ENCODE results near the gene STAP1.
"Not testable (repeated sequence)": the region's sequence is repeated elsewhere in the genome, so short reads cannot be mapped to it uniquely, and the experiment has no call there.

Gene STAP1

GRCh38 chr4:67604749-67605148 lies 46.2 kb downstream of the STAP1 start:
- no peak overlapping the region for H3K9ac ChIP-seq (ENCODE audit: low read length in 5 of 5)
- no peak overlapping the region for H3K27ac ChIP-seq (ENCODE audit: low read depth, low read length)
- no peaks in the 10 kb centered on the region for H3K36me3 ChIP-seq (ENCODE audit: control insufficient read depth in 5 of 5, insufficient read depth in 5 of 5, low read length in 5 of 5)
- no peak overlapping the region for H3K4me3 ChIP-seq (ENCODE audit: low read depth in 1 of 5, low read length in 5 of 5)
- H3K9me3 ChIP-seq (ENCODE audit: control insufficient read depth in 5 of 5, low read length in 5 of 5) = peaks cover 0 to 5% (median 1%) of the 10 kb centered on the region in 5 donors
- no peaks in the 10 kb centered on the region for H3K4me1 ChIP-seq (ENCODE audit: control insufficient read depth in 5 of 5, insufficient read depth in 5 of 5, low read length in 5 of 5)
- no peaks in the 10 kb centered on the region for H3K27me3 ChIP-seq (ENCODE audit: control insufficient read depth in 5 of 5, insufficient read depth in 4 of 5, low read length in 5 of 5)

GRCh38 chr4:67608027-67608426 lies 49.5 kb downstream of the STAP1 start:
- peaks cover 1 to 13% (median 8%) of the 10 kb centered on the region in 5 donors for H3K9me3 ChIP-seq (ENCODE audit: control insufficient read depth in 5 of 5, low read length in 5 of 5)
- H3K27me3 ChIP-seq (ENCODE audit: control insufficient read depth in 5 of 5, insufficient read depth in 4 of 5, low read length in 5 of 5) = no peaks in the 10 kb centered on the region
- H3K9ac ChIP-seq (ENCODE audit: low read length in 5 of 5) = no peak overlapping the region

GRCh38 chr4:67614186-67614585 lies 55.7 kb downstream of the STAP1 start:
- Histone ChIP-seq H3K9me3 (ENCODE audit: control insufficient read depth in 5 of 5, low read length in 5 of 5) (peaks cover 3 to 13% (median 8%) of the 10 kb centered on the region in 5 donors), H3K27ac (ENCODE audit: low read depth, low read length) (no peak overlapping the region), H3K27me3 (ENCODE audit: control insufficient read depth in 5 of 5, insufficient read depth in 4 of 5, low read length in 5 of 5) (no peaks in the 10 kb centered on the region), H3K4me1 (ENCODE audit: control insufficient read depth in 5 of 5, insufficient read depth in 5 of 5, low read length in 5 of 5) (no peaks in the 10 kb centered on the region), H3K9ac (ENCODE audit: low read length in 5 of 5) (no peak overlapping the region), H3K36me3 (ENCODE audit: control insufficient read depth in 5 of 5, insufficient read depth in 5 of 5, low read length in 5 of 5) (peaks cover 13 to 28% (median 18%) of the 10 kb centered on the region in 5 donors), H3K4me3 (ENCODE audit: low read depth in 1 of 5, low read length in 5 of 5) (no peak overlapping the region)

More at GRCh38 chr4:67608027-67608426, 49.5 kb downstream of the STAP1 start:
- Histone ChIP-seq H3K36me3 (ENCODE audit: control insufficient read depth in 5 of 5, insufficient read depth in 5 of 5, low read length in 5 of 5) (no peaks in the 10 kb centered on the region), H3K27ac (ENCODE audit: low read depth, low read length) (no peak overlapping the region), H3K4me3 (ENCODE audit: low read depth in 1 of 5, low read length in 5 of 5) (no peak overlapping the region), H3K4me1 (ENCODE audit: control insufficient read depth in 5 of 5, insufficient read depth in 5 of 5, low read length in 5 of 5) (no peaks in the 10 kb centered on the region)

GRCh38 chr4:67615119-67615518 lies 56.6 kb downstream of the STAP1 start:
- H3K4me3 ChIP-seq (ENCODE audit: low read depth in 1 of 5, low read length in 5 of 5) = no peak overlapping the region
- H3K36me3 ChIP-seq (ENCODE audit: control insufficient read depth in 5 of 5, insufficient read depth in 5 of 5, low read length in 5 of 5) = peaks cover 18 to 37% (median 23%) of the 10 kb centered on the region in 5 donors
- H3K27ac ChIP-seq (ENCODE audit: low read depth, low read length) = no peak overlapping the region

GRCh38 chr4:67616478-67616877 lies 58.0 kb downstream of the STAP1 start:
- Histone ChIP-seq H3K4me1 (ENCODE audit: control insufficient read depth in 5 of 5, insufficient read depth in 5 of 5, low read length in 5 of 5) (no peaks in the 10 kb centered on the region), H3K4me3 (ENCODE audit: low read depth in 1 of 5, low read length in 5 of 5) (no peak overlapping the region), H3K27ac (ENCODE audit: low read depth, low read length) (no peak overlapping the region), H3K36me3 (ENCODE audit: control insufficient read depth in 5 of 5, insufficient read depth in 5 of 5, low read length in 5 of 5) (peaks cover 27 to 51% (median 32%) of the 10 kb centered on the region in 5 donors), H3K27me3 (ENCODE audit: control insufficient read depth in 5 of 5, insufficient read depth in 4 of 5, low read length in 5 of 5) (no peaks in the 10 kb centered on the region), H3K9ac (ENCODE audit: low read length in 5 of 5) (no peak overlapping the region), H3K9me3 (ENCODE audit: control insufficient read depth in 5 of 5, low read length in 5 of 5) (peaks cover 0 to 6% (median 2%) of the 10 kb centered on the region in 5 donors)

More at GRCh38 chr4:67615119-67615518, 56.6 kb downstream of the STAP1 start:
- Histone ChIP-seq H3K9ac (ENCODE audit: low read length in 5 of 5) (no peak overlapping the region), H3K4me1 (ENCODE audit: control insufficient read depth in 5 of 5, insufficient read depth in 5 of 5, low read length in 5 of 5) (no peaks in the 10 kb centered on the region), H3K27me3 (ENCODE audit: control insufficient read depth in 5 of 5, insufficient read depth in 4 of 5, low read length in 5 of 5) (no peaks in the 10 kb centered on the region), H3K9me3 (ENCODE audit: control insufficient read depth in 5 of 5, low read length in 5 of 5) (peaks cover 0 to 8% (median 6%) of the 10 kb centered on the region in 5 donors)

GRCh38 chr4:67624939-67625338 lies 66.4 kb downstream of the STAP1 start:
- H3K27ac ChIP-seq (ENCODE audit: low read depth, low read length) = no peak overlapping the region
- H3K36me3 ChIP-seq (ENCODE audit: control insufficient read depth in 5 of 5, insufficient read depth in 5 of 5, low read length in 5 of 5) = peaks cover 39 to 77% (median 50%) of the 10 kb centered on the region in 5 donors
- H3K9me3 ChIP-seq (ENCODE audit: control insufficient read depth in 5 of 5, low read length in 5 of 5) = no peaks in the 10 kb centered on the region
- no peaks in the 10 kb centered on the region for H3K4me1 ChIP-seq (ENCODE audit: control insufficient read depth in 5 of 5, insufficient read depth in 5 of 5, low read length in 5 of 5)
- H3K4me3 ChIP-seq (ENCODE audit: low read depth in 1 of 5, low read length in 5 of 5) = no peak overlapping the region
- no peak overlapping the region for H3K9ac ChIP-seq (ENCODE audit: low read length in 5 of 5)
- no peaks in the 10 kb centered on the region for H3K27me3 ChIP-seq (ENCODE audit: control insufficient read depth in 5 of 5, insufficient read depth in 4 of 5, low read length in 5 of 5)

GRCh38 chr4:67632492-67632891 lies 74.0 kb downstream of the STAP1 start:
- H3K4me1 ChIP-seq (ENCODE audit: control insufficient read depth in 5 of 5, insufficient read depth in 5 of 5, low read length in 5 of 5) = no peaks in the 10 kb centered on the region
- no peak overlapping the region for H3K9ac ChIP-seq (ENCODE audit: low read length in 5 of 5)
- H3K36me3 ChIP-seq (ENCODE audit: control insufficient read depth in 5 of 5, insufficient read depth in 5 of 5, low read length in 5 of 5) = peaks cover 23 to 45% (median 38%) of the 10 kb centered on the region in 5 donors

GRCh38 chr4:67634741-67635140 lies 76.2 kb downstream of the STAP1 start:
- Histone ChIP-seq H3K9ac (ENCODE audit: low read length in 5 of 5) (peak overlapping the region in 1 of 5 donors; percentile 13), H3K9me3 (ENCODE audit: control insufficient read depth in 5 of 5, low read length in 5 of 5) (no peaks in the 10 kb centered on the region), H3K27ac (ENCODE audit: low read depth, low read length) (no peak overlapping the region), H3K27me3 (ENCODE audit: control insufficient read depth in 5 of 5, insufficient read depth in 4 of 5, low read length in 5 of 5) (no peaks in the 10 kb centered on the region), H3K4me3 (ENCODE audit: low read depth in 1 of 5, low read length in 5 of 5) (no peak overlapping the region), H3K4me1 (ENCODE audit: control insufficient read depth in 5 of 5, insufficient read depth in 5 of 5, low read length in 5 of 5) (no peaks in the 10 kb centered on the region), H3K36me3 (ENCODE audit: control insufficient read depth in 5 of 5, insufficient read depth in 5 of 5, low read length in 5 of 5) (peaks cover 32 to 48% (median 44%) of the 10 kb centered on the region in 5 donors)

More at GRCh38 chr4:67632492-67632891, 74.0 kb downstream of the STAP1 start:
- Histone ChIP-seq H3K9me3 (ENCODE audit: control insufficient read depth in 5 of 5, low read length in 5 of 5) (no peaks in the 10 kb centered on the region), H3K27me3 (ENCODE audit: control insufficient read depth in 5 of 5, insufficient read depth in 4 of 5, low read length in 5 of 5) (no peaks in the 10 kb centered on the region), H3K27ac (ENCODE audit: low read depth, low read length) (no peak overlapping the region), H3K4me3 (ENCODE audit: low read depth in 1 of 5, low read length in 5 of 5) (no peak overlapping the region)

GRCh38 chr4:67635331-67635730 lies 76.8 kb downstream of the STAP1 start:
- H3K27ac ChIP-seq (ENCODE audit: low read depth, low read length) = no peak overlapping the region

GRCh38 chr4:67636978-67637377 lies 78.5 kb downstream of the STAP1 start:
- not testable (repeated sequence) for H3K9ac ChIP-seq (ENCODE audit: low read length in 5 of 5); H3K4me1 ChIP-seq (ENCODE audit: control insufficient read depth in 5 of 5, insufficient read depth in 5 of 5, low read length in 5 of 5); H3K27me3 ChIP-seq (ENCODE audit: control insufficient read depth in 5 of 5, insufficient read depth in 4 of 5, low read length in 5 of 5); H3K27ac ChIP-seq (ENCODE audit: low read depth, low read length); H3K9me3 ChIP-seq (ENCODE audit: control insufficient read depth in 5 of 5, low read length in 5 of 5); H3K4me3 ChIP-seq (ENCODE audit: low read depth in 1 of 5, low read length in 5 of 5)
- H3K36me3 ChIP-seq (ENCODE audit: control insufficient read depth in 5 of 5, insufficient read depth in 5 of 5, low read length in 5 of 5) = peaks cover 23 to 43% (median 32%) of the 10 kb centered on the region in 5 donors

More at GRCh38 chr4:67635331-67635730, 76.8 kb downstream of the STAP1 start:
- peaks cover 28 to 46% (median 40%) of the 10 kb centered on the region in 5 donors for H3K36me3 ChIP-seq (ENCODE audit: control insufficient read depth in 5 of 5, insufficient read depth in 5 of 5, low read length in 5 of 5)
- no peaks in the 10 kb centered on the region for H3K27me3 ChIP-seq (ENCODE audit: control insufficient read depth in 5 of 5, insufficient read depth in 4 of 5, low read length in 5 of 5)
- H3K9ac ChIP-seq (ENCODE audit: low read length in 5 of 5) = no peak overlapping the region
- H3K4me1 ChIP-seq (ENCODE audit: control insufficient read depth in 5 of 5, insufficient read depth in 5 of 5, low read length in 5 of 5) = no peaks in the 10 kb centered on the region
- H3K4me3 ChIP-seq (ENCODE audit: low read depth in 1 of 5, low read length in 5 of 5) = no peak overlapping the region
- H3K9me3 ChIP-seq (ENCODE audit: control insufficient read depth in 5 of 5, low read length in 5 of 5) = no peaks in the 10 kb centered on the region

Data from subcutaneous abdominal adipose tissue (tissue), 5 donors.